VCaP (cell line): ENCODE results near the gene SLC38A4.

Experiments
- H3K27ac ChIP-seq: fragments of 450-650 bp; 2 replicates; pipeline ENCODE4 v1.5.1; 2017
- TF ChIP-seq, protein P1 (sequence below): fragments of 450-650 bp; conservative IDR thresholded peaks from 2 replicates; pipeline ENCODE4 v1.5.1; 2017; ENCODE audit warnings: mild to moderate bottlenecking, moderate library complexity

SLC38A4 gene

DNA sequence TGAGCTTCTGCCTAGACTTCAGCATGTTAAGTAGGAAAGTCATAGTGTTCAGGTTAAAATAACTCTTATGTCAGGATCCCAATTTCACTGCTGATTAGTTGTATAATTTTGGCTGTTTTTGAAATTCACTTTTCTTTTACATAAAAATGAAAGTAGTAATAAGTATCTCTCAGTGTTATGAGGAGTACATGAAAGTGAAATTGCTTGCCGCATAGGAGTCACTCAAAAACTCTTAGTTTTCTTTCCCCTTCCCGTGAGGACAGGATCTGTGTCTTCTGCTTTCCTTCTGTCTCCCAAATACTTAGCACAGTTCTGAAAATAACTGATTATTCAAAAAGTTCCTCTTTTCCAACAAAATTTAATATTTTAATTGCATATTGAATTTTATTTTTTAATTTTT, 100.5 kb downstream of the SLC38A4 start:
- no peak overlapping the region for H3K27ac ChIP-seq
- TF ChIP-seq, protein P1, sequence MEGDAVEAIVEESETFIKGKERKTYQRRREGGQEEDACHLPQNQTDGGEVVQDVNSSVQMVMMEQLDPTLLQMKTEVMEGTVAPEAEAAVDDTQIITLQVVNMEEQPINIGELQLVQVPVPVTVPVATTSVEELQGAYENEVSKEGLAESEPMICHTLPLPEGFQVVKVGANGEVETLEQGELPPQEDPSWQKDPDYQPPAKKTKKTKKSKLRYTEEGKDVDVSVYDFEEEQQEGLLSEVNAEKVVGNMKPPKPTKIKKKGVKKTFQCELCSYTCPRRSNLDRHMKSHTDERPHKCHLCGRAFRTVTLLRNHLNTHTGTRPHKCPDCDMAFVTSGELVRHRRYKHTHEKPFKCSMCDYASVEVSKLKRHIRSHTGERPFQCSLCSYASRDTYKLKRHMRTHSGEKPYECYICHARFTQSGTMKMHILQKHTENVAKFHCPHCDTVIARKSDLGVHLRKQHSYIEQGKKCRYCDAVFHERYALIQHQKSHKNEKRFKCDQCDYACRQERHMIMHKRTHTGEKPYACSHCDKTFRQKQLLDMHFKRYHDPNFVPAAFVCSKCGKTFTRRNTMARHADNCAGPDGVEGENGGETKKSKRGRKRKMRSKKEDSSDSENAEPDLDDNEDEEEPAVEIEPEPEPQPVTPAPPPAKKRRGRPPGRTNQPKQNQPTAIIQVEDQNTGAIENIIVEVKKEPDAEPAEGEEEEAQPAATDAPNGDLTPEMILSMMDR = no peak

DNA sequence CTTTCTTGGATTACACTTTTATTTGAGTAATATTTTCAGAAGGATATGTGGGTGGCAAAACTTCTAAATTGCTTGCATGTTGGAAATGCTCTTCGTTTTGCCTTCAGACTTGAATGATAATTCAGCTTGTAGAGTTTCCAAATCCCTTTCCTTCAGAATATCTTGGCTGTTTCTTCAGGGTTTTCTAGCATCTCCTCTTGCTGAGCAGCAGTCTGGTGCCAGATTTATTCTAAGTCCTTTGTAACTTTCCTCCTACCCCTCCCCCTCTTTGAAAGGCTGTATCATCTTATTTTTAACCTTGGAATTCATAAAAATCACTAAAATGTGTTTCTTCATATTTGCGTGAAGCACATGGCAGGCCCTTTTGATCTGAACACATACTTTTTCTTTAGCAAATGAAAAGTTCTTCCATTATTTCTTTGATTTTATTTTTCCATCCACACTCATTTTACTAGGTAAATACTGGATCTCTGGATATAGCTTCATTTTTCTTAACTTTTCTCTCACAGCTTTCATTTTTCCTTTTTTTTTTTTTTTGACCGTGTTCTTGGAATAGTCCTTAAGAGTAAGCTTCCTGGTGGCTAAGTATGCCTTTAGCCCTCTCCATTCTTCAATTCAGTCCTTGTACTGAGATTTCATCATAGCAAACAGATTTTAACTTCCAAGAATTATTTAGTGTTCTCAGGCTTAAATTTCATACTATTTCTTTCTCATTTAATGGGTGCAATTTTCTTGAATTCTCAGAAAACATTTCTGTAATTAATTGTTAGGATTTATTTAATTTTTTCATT, 102.0 kb downstream of the SLC38A4 start:
- H3K27ac ChIP-seq = no peak overlapping the region
- TF ChIP-seq, protein P1 = no peak

DNA sequence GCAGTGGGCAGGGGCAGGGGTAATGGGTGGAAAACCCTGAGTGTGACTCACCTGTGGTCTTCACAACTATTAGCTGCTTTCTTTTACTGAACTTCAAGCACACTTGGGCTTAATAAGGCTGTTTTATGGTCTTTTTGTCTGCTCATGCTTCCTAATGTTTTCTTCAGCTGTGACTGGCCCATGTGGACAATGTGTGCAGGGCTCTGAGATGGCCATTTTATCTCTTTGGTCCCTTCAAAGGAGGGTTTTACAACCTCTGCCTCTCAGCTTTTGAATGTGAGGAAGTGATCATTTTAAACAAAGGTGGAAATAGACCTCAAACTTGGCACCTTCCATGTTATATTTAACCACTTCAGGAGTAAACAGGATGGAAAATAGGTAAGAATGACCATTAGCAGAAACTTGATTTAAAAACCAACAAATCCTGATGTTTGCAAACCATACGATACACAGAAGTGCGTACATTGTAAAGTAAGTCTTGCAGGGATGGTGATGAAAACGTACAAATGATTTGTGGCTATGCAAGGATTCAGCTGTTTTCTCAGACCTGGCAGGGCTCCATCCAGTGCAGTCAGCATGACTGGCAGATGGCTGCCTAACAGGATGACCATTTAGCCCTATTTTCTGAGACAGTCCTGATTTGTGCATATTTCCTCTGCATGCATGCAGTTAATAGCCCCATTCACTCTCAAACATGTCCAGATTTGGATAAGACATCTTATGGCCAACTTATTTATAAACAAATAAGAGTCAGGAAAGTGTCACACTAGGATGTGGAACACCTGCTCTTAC, 103.2 kb downstream of the SLC38A4 start:
- TF ChIP-seq, protein P1 = no peak

DNA sequence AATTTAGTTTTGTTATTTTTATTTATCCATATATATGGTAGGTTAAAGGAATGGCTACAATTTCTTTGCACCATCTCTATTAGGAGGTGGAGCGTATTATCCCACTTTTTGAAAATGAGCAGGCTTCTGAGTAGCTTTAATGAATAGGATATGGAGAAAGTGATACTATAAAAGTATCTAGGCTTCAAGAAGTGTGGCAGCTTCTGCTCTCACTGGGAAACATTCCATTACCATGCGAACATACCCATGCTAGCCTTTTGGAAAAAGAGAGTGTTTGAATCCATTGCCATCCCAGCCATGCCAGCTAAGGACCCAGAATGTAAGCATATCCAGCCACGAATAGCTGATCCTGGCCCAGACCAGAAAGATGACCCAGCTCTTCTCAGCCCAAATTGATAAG, 107.3 kb downstream of the SLC38A4 start:
- no peak overlapping the region for H3K27ac ChIP-seq
- TF ChIP-seq, protein P1 = no peak

More for the DNA sequence above, 103.2 kb downstream of the SLC38A4 start:
- no peak overlapping the region for H3K27ac ChIP-seq

DNA sequence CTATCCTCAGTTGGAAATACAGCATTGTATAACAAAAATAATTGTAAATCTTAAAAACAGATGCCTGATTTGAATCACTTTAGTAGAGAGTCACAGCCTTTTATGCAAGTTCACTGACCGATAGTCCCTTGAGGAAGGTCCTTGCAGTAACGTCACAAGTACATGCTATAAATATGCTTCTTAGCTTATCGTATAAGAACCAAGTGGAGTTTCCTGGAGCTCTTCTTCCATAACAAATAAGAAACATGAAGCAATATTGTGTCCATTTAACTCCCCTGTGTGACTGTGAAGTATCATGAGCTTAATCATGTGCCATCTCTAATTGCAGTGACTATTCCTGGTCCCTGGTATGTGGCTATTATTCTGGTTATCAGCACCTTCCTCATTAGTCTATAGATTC, 107.9 kb downstream of the SLC38A4 start:
- TF ChIP-seq, protein P1 = no peak
- H3K27ac ChIP-seq = no peak overlapping the region

DNA sequence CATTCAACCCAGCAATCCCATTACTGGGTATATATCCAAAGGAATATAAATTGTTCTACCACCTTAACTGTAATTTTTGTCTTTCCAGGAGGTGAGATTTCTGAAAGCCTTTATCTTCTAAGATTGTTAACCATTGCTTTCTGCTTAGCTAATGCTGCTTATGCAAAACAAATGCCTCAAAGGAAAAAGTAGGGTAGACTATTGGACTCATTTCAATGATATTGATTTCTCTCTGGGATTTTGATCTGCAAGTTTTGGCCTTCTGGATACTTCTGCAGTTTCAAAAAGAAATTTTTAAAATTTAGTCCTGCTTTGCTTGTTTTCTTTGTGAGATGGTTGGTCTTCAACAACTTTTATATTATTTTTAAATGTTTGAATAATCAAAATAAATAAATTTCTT, 108.6 kb downstream of the SLC38A4 start:
- no peak overlapping the region for H3K27ac ChIP-seq
- TF ChIP-seq, protein P1 = no peak
